NCI-H2196 (cell line): ENCODE measurements around the gene LHFPL3.
"Not testable (repeated sequence)": the region's sequence is repeated elsewhere in the genome, so short reads cannot be mapped to it uniquely, and the experiment has no call there.

ENCODE experiments used
- DNase-seq: peaks from one replicate; lab custom pipeline; 2025; ENCODE audit not compliant: unreplicated experiment; lab: John Stamatoyannopoulos, UW

LHFPL3 gene

GRCh38 chr7:104328296-104328969, at the start of gene LHFPL3:
Gene LHFPL3 (plus strand): TSS chr7:104328603.
- DNase-seq = no peak

DNA sequence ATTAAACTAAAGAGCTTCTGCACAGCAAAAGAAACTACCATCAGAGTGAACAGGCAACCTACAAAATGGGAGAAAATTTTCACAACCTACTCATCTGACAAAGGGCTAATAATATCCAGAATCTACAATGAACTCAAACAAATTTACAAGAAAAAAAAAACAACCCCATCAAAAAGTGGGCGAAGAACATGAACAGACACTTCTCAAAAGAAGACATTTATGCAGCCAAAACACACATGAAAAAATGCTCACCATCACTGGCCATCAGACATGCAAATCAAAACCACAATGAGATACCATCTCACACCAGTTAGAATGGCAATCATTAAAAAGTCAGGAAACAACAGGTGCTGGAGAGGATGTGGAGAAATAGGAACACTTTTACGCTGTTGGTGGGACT, 46.7 kb upstream of the LHFPL3 start:
- not testable (repeated sequence) for DNase-seq

GRCh38 chr7:104286839-104287238, 41.6 kb upstream of the LHFPL3 start:
- DNase-seq = no peak

DNA sequence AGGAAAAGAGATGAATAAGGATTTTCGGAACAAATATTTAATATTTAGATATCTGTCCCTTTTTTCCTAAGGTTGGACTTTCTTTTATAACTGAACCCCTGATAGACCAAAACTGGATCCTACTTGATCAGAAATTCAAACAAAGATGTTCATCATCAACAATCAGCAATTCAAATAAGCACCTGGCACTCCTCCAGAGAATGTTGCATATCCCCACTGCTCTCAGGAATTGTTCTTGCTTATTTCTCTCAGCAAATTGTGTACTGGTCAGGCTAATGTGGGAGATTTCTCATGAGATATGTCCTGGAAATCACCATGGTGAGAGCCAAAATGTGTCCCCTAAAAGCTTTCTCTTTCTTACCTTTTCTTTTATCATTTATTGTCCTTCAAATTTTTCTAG, 40.3 kb upstream of the LHFPL3 start:
- no peak for DNase-seq

GRCh38 chr7:104294291-104294690, 34.1 kb upstream of the LHFPL3 start:
- DNase-seq = no peak

DNA sequence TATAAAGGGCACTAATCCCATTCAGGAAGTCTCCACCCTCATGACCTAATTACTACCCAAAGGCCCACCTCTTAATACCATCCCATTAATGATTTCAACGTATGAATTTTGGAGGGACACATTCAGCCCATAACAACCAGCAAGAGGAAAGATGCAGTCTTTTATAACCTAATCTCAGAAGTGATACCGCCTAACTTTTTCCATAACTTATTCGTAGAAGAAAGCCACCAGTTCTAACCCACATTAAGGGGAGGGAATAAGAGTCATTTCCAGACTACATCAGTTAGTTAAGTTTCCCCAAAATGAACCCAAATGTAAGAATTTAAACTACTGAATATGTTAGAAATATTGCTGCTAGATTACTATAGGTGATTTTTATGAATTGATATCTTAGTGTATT, 32.1 kb upstream of the LHFPL3 start:
- no peak for DNase-seq

DNA sequence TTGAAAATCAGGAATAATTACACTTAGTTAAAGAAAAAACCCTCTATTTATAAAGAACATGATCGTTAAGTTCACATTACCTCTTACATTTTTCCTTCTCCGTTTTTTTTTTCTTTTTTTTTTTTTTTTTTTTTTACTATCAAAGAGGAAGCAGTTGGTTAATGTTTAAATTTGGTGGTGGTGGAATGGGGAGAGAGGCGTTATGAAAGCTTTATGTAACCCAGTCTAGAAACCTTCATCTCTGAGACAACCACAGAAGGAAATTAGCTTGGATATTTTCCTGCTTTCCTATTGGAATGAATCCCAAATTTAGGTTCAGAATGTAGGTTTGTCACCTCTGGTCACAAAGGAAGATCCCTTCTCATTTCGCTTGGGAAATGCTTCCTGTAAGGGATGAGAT, 31.5 kb upstream of the LHFPL3 start:
- DNase-seq = no peak

DNA sequence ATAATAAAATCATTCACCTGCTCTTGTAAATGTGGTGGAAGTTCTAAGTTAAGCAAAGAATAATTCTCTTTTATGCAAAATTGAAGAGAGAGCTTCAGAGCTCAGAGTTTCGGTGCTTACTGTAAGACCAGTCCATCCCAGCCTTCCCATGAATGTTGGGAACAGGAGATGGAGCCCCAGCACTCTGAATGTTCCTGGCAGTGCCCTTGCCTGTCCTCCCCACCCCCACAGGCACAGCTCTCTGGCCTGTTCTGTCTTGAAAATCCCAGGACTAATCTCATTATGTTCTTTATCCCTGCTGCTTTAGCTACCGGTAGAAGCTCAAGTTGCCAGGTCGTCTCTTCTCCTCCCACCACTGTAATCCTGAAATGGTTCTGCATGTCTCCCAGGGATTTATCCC, 29.1 kb upstream of the LHFPL3 start:
- DNase-seq = no peak

GRCh38 chr7:104299777-104300176, 28.6 kb upstream of the LHFPL3 start:
- no peak for DNase-seq

DNA sequence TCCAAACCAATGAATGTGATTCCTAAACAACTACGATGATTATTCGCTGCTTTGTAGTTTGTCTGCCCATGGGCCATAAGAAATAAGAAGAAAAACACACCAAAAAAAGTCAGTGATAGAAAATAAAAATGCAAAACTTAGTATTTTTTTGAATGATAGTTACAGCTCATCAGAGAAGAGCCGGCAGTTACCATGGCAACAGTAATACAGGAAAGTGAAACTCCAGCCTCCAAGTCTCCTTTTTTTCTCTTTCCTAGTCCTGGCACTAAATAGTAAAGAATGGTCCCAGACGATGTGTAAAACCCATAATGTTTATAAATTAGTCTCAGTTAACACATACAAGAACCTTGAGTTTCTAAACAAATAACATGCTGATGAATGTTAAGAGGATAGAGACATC, 21.6 kb upstream of the LHFPL3 start:
- DNase-seq = no peak

DNA sequence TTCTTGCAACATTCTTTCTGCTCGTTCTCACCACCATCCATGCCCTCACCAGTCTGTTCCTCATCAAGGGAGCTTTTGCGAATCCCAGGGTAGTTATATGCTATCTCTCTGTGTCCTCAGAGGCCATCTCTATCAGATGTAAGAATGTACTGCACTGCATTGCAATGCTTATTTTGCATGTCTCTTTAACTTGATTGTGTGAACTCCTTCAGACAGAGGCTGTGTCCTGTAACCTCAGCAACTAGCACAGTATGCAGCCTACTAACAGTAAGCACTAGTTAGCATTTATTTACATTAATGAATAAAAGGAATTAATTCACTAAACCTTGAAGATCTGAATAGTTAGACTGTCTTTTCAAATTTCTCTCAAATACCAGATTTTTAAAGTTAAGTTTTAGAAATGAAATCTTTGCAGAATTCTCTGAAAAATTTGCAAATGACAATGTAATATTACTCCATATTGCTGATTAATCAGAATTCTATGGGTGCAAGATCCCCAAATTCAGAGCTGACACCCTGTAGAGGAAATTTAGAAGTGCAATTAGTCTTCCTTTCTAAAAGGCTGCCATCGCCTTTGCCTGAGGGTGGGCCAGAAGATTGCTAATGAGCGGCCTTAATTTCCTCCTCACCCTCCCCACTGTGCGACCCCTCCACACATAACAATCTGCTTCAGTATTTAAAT, 10.3 kb upstream of the LHFPL3 start:
- DNase-seq = no peak

- DNase-seq = no peak
Measured at GRCh38 chr7:104327534-104327933, 869 bp upstream of the LHFPL3 start.

- DNase-seq = no peak
Measured at GRCh38 chr7:104327938-104328295, 486 bp upstream of the LHFPL3 start.

- no peak for DNase-seq
Measured at GRCh38 chr7:104328970-104329825, 795 bp downstream of the LHFPL3 start.

- DNase-seq = no peak
Measured at GRCh38 chr7:104341546-104341945, 13.1 kb downstream of the LHFPL3 start.

- no peak for DNase-seq
Measured at GRCh38 chr7:104352736-104353135, 24.3 kb downstream of the LHFPL3 start.

DNA sequence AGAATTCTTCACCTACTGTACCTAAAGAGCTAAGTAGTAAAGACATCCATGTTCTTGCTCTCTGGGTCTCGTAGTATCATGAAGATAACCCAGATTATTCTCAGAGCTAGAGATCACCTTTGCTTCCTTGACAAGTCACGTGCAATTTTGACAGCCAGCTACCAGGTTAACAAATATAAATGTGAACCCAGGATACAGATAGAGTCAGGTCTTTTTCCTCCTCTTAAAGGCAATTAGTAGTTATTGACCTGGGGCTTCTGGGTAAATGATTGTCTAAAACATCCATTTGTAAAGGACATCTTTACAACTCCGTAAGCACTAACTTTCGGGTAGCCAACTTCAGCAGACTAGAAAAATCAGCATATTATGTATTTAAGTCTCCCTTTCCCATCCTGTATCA, 28.8 kb downstream of the LHFPL3 start:
- no peak for DNase-seq

DNA sequence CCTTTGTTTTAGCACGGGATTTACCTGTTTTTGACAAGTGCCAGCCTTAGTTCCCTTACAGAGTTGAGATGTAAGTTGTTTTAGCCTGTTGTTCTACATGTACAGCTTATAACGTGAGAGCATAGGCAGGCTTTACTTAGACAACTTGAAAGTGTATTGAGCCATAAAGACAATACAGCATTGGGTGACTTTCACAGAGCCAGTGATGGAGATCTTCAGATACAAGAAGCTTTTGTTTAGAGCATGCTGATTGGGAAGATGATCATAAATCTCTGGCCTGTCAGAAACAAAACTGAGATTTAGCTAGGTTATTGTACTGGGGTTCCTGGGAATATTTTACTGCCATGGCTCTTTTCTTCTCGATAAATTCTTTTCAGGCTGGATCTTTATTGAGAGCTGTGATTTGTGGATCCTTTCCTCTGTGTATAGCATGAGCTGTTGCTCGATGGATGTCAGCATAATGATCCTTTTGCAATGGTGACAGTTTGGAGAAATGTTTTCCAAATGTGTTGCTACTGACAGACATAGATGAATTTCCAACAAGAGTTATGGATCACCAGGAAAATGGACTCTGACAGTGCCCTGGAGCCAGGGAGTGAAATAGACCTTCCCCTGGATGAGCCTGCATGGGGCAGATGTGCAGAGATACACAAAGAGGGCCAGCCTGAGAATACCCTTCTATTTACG, 30.2 kb downstream of the LHFPL3 start:
- DNase-seq = no peak

- no peak for DNase-seq
Measured at GRCh38 chr7:104362756-104363155, 34.4 kb downstream of the LHFPL3 start.

DNA sequence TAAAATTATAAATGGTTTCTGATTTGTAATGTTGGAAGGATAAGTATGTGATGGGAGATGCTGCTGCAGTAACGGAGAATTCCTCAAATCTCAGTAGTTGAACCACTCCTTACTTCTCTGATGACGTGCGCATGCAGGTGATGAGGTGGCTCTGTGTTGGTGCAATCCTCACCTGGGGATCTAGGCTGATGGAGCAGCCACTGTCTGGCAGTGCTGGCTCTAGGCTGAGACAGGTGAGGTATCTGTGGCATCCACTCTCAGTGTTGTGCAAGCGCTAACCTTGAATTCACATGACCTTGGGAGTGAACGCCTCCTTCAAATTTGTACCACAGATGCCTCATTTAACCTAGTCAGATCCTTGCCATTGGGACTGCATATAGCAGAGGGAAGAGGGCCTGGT, 35.0 kb downstream of the LHFPL3 start:
- no peak for DNase-seq

DNA sequence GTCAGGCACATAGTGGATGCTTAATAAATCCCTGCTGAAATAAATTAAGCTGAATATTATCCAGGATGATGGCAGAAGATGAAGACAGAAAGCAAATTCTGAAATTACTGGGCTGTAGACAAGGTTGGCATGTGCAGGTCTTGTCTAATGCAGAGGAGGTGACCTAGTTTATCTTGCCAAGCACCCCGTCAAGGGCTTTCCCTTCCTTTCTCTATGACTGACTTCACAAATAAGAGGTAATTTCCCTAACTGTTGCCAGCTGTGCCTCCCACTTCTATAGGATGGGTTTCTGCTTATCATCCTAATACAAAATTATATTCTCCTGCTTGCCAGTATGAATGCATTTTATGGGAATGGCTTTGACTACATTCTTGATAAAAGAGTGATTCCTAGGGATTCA, 38.0 kb downstream of the LHFPL3 start:
- DNase-seq = no peak
